GM19035 (cell line): Measurements from ENCODE around the gene SLC16A12.

Experiments used
- ATAC-seq: cut with Tn5 transposase; IDR thresholded peaks from one replicate; pipeline ENCODE4 v1.9.1; 2021; ENCODE audit not compliant: unreplicated experiment

The SLC16A12 gene

GRCh38 chr10:89535171-89536012 lies at the start of gene SLC16A12:
Gene SLC16A12 (minus strand): TSS chr10:89535594. CDS start chr10:89462578, 73,016 bp downstream.
- ATAC-seq, result no peak

- no peak for ATAC-seq
Observed at GRCh38 chr10:89582022-89582421, 46.6 kb upstream of the SLC16A12 start.

- no peak for ATAC-seq
Observed at GRCh38 chr10:89580243-89580642, 44.8 kb upstream of the SLC16A12 start.

GRCh38 chr10:89576696-89577095 lies 41.3 kb upstream of the SLC16A12 start:
- ATAC-seq, result no peak

- ATAC-seq, result no peak
Observed at GRCh38 chr10:89576022-89576421, 40.6 kb upstream of the SLC16A12 start.

- no peak for ATAC-seq
Observed at GRCh38 chr10:89575031-89575430, 39.6 kb upstream of the SLC16A12 start.

GRCh38 chr10:89574368-89574767 lies 39.0 kb upstream of the SLC16A12 start:
- ATAC-seq, result no peak

- no peak for ATAC-seq
Observed at GRCh38 chr10:89567576-89568245, 32.3 kb upstream of the SLC16A12 start.

GRCh38 chr10:89566992-89567391 lies 31.6 kb upstream of the SLC16A12 start:
- ATAC-seq, result no peak

- ATAC-seq, result no peak
Observed at GRCh38 chr10:89566095-89566950, 30.9 kb upstream of the SLC16A12 start.

GRCh38 chr10:89565180-89565579 lies 29.8 kb upstream of the SLC16A12 start:
- ATAC-seq, result no peak

- ATAC-seq, result no peak
Observed at GRCh38 chr10:89563861-89564478, 28.6 kb upstream of the SLC16A12 start.

- no peak for ATAC-seq
Observed at GRCh38 chr10:89563311-89563710, 27.9 kb upstream of the SLC16A12 start.

GRCh38 chr10:89556600-89556999 lies 21.2 kb upstream of the SLC16A12 start:
- no peak for ATAC-seq

- ATAC-seq, result no peak
Observed at GRCh38 chr10:89555688-89556445, 20.5 kb upstream of the SLC16A12 start.

GRCh38 chr10:89554433-89554832 lies 19.0 kb upstream of the SLC16A12 start:
- no peak for ATAC-seq

- ATAC-seq, result no peak
Observed at GRCh38 chr10:89553064-89553734, 17.8 kb upstream of the SLC16A12 start.

- no peak for ATAC-seq
Observed at GRCh38 chr10:89552213-89552612, 16.8 kb upstream of the SLC16A12 start.

- ATAC-seq, result no peak
Observed at GRCh38 chr10:89550509-89550908, 15.1 kb upstream of the SLC16A12 start.

- no peak for ATAC-seq
Observed at GRCh38 chr10:89549510-89549909, 14.1 kb upstream of the SLC16A12 start.
